Fibroblast of pulmonary artery (primary cell): Measurements from ENCODE around the gene KRT2.

Experiments
- DNase-seq: peaks from one replicate; pipeline ENCODE4 v3.0.0-alpha.2; 2010; ENCODE audit warnings: low read depth
- H3K4me3 ChIP-seq: replicated peaks from 2 replicates; pipeline ENCODE4 v1.5.1; 2011; ENCODE audit warnings: low read depth, mild to moderate bottlenecking, control low read depth, low read length, moderate library complexity
- CTCF ChIP-seq: IDR thresholded peaks from 2 replicates; pipeline ENCODE4 v1.5.1; 2011; ENCODE audit warnings: mild to moderate bottlenecking, control low read depth, low read length, inconsistent platforms; ENCODE audit errors: missing control alignments

Gene KRT2

GRCh38 chr12:52651726-52652261 is at the start of gene KRT2:
KRT2 (minus strand) TSS chr12:52652211; CDS start chr12:52652142, 69 bp downstream.
- no peak for TF ChIP-seq CTCF
- H3K4me3 ChIP-seq = no peak within 1 kb of the TSS
- DNase-seq = no peak

GRCh38 chr12:52701281-52701680 is 49.3 kb upstream of the KRT2 start:
- no peak overlapping the region for H3K4me3 ChIP-seq
- TF ChIP-seq CTCF = no peak
- DNase-seq = no peak

- no peak for TF ChIP-seq CTCF
- H3K4me3 ChIP-seq = no peak overlapping the region
- no peak for DNase-seq
Measured at GRCh38 chr12:52699960-52700359, 47.9 kb upstream of the KRT2 start.

- DNase-seq = no peak
- H3K4me3 ChIP-seq = no peak overlapping the region
- no peak for TF ChIP-seq CTCF
Measured at GRCh38 chr12:52699373-52699772, 47.4 kb upstream of the KRT2 start.

GRCh38 chr12:52698651-52699340 is 46.8 kb upstream of the KRT2 start:
- no peak overlapping the region for H3K4me3 ChIP-seq
- TF ChIP-seq CTCF = no peak
- DNase-seq = no peak

- no peak for DNase-seq
- H3K4me3 ChIP-seq = no peak overlapping the region
- TF ChIP-seq CTCF = no peak
Measured at GRCh38 chr12:52697058-52697582, 45.1 kb upstream of the KRT2 start.

- no peak overlapping the region for H3K4me3 ChIP-seq
- TF ChIP-seq CTCF = no peak
- DNase-seq = no peak
Measured at GRCh38 chr12:52696588-52696987, 44.6 kb upstream of the KRT2 start.
